ENCODE measurements around the gene TNFRSF1B.

The TNFRSF1B gene

DNA sequence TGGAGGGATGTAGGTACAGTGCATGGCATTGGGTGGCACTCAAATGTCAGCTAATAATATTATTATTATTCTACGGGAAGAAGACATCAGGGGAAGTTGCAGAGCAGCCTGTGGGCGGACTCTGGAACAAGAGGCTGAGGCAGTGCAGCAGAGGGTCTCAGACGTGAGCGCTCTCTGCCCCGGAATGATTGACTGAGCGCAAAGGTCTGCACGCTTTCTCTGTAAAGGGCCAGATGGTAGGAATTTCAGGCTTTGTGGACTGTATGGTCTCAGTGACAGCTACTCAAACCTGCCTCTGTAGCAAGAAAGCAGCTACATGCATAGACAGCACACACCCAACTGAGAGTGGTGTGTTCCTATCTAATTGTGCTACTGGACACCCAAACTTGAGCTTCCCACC lies 33.4 kb downstream of the TNFRSF1B start:
- H3K4me1 Mint-ChIP-seq (ENCODE audit: low read depth) = peaks cover 94% of the 10 kb centered on the region
- no peaks in the 10 kb centered on the region for H3K9me3 Mint-ChIP-seq
- H3K4me3 Mint-ChIP-seq = no peak overlapping the region
- peaks cover 61% of the 10 kb centered on the region for H3K36me3 Mint-ChIP-seq (ENCODE audit: low read depth)
- H3K27me3 Mint-ChIP-seq = no peaks in the 10 kb centered on the region
- no peak overlapping the region for H3K27ac Mint-ChIP-seq

GRCh38 chr1:12201352-12202189 lies 34.8 kb downstream of the TNFRSF1B start:
- H3K36me3 Mint-ChIP-seq (ENCODE audit: low read depth) = peaks cover 64% of the 10 kb centered on the region
- peaks cover 97% of the 10 kb centered on the region for H3K4me1 Mint-ChIP-seq (ENCODE audit: low read depth)
- peak overlapping the region; percentile 85 for H3K27ac Mint-ChIP-seq
- peak overlapping the region; percentile 58 for H3K4me3 Mint-ChIP-seq
- H3K27me3 Mint-ChIP-seq = no peaks in the 10 kb centered on the region
- H3K9me3 Mint-ChIP-seq = no peaks in the 10 kb centered on the region

DNA sequence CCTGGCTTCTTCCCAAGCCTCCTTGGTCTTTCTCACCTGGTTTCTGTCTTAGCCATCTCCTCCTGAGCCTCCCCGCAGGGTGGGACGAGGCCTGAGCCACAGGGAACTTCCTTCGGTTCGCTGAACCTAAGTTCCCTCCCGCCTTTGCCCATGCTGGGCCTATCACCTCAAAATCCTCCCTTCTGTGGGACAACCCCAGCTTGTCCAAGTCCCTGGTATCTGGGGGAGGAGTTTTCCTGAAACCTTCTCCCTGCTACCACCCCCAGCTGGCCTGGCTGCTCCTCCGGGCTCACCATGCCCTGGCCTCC lies 35.4 kb downstream of the TNFRSF1B start:
- Mint-ChIP-seq H3K27me3 (no peaks in the 10 kb centered on the region), H3K36me3 (ENCODE audit: low read depth) (peaks cover 64% of the 10 kb centered on the region), H3K9me3 (no peaks in the 10 kb centered on the region), H3K4me3 (peak overlapping the region; percentile 67), H3K4me1 (ENCODE audit: low read depth) (peaks cover 91% of the 10 kb centered on the region), H3K27ac (peak overlapping the region; percentile 92)

DNA sequence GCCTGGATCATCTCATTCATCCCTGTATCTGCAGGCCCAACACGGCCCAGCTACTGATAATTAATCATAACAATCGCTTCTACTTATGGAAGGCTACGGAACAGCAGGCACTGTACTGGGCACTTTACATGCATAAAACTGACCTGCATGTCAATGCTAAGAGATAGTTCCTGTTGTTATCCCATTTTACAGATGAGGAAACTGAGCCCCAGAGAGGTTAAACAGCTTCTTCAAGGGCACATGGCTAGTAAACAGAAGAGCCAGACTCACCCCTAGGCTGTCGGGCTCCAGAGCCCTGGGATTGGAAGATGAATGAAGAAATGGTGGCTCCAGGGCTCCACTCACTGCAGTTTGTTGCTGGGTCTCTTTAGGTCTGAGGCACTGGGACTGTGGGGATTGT lies 35.8 kb downstream of the TNFRSF1B start:
- H3K9me3 Mint-ChIP-seq = no peaks in the 10 kb centered on the region
- H3K4me3 Mint-ChIP-seq = peak overlapping the region; percentile 67
- H3K36me3 Mint-ChIP-seq (ENCODE audit: low read depth) = peaks cover 64% of the 10 kb centered on the region
- peak overlapping the region; percentile 92 for H3K27ac Mint-ChIP-seq
- H3K27me3 Mint-ChIP-seq = no peaks in the 10 kb centered on the region
- peaks cover 87% of the 10 kb centered on the region for H3K4me1 Mint-ChIP-seq (ENCODE audit: low read depth)

- Mint-ChIP-seq H3K4me3 (peak overlapping the region; percentile 57), H3K4me1 (ENCODE audit: low read depth) (peaks cover 87% of the 10 kb centered on the region), H3K9me3 (no peaks in the 10 kb centered on the region), H3K36me3 (ENCODE audit: low read depth) (peaks cover 66% of the 10 kb centered on the region), H3K27ac (peak overlapping the region; percentile 93), H3K27me3 (no peaks in the 10 kb centered on the region)
These were observed 36.6 kb downstream of the TNFRSF1B start for GRCh38 chr1:12203216-12204007.

GRCh38 chr1:12204140-12204539 lies 37.3 kb downstream of the TNFRSF1B start:
- H3K27ac Mint-ChIP-seq = peak overlapping the region; percentile 93
- no peaks in the 10 kb centered on the region for H3K27me3 Mint-ChIP-seq
- H3K9me3 Mint-ChIP-seq = no peaks in the 10 kb centered on the region
- peaks cover 72% of the 10 kb centered on the region for H3K36me3 Mint-ChIP-seq (ENCODE audit: low read depth)
- peaks cover 88% of the 10 kb centered on the region for H3K4me1 Mint-ChIP-seq (ENCODE audit: low read depth)
- peak overlapping the region; percentile 57 for H3K4me3 Mint-ChIP-seq

DNA sequence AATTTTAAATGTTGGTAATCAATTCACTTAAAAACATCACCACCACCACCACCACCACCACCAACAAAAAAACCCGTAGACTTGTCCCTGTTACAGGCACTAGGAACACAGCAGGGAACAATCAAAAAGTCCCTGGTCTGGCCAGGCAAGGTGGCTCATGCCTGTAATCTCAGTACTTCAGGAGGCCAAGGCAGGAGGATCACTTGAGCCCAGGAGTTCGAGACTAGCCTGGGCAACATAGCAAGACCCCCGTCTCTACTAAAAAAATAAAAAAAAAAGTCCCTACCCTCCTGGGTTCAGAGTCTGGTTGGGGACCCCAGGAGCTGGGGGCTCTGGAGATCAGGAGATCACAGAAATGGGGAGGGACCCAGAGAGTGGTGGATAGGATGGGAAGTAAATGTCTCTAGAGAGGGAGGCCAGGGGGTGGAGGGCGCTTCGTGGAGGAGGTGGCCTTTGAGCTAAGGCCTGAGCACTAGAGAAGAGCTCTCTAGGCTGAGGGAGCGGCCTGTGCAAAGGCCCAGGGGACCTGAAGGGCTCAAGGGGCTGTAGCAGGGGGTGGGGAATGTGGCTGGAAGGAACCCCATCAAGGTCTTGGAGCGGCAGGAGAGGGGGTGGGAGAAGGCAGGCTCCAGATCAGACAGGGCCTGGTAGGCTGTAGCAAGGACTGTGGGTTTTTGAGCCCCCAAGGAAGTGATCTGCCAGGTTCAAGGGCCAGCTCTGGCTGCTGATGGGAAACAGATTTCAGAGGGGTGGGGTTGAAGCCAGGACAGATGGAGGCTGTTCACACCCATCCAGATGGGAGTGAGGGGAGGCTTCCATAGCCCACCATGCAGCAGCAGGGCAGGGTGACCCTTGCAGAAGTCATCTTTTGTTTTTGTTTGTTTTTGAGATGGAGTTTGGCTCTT lies 38.2 kb downstream of the TNFRSF1B start:
- Mint-ChIP-seq H3K27me3 (no peaks in the 10 kb centered on the region), H3K4me3 (peak overlapping the region; percentile 10), H3K4me1 (ENCODE audit: low read depth) (peaks cover 88% of the 10 kb centered on the region), H3K36me3 (ENCODE audit: low read depth) (peaks cover 68% of the 10 kb centered on the region), H3K27ac (peak overlapping the region; percentile 93), H3K9me3 (no peaks in the 10 kb centered on the region)

DNA sequence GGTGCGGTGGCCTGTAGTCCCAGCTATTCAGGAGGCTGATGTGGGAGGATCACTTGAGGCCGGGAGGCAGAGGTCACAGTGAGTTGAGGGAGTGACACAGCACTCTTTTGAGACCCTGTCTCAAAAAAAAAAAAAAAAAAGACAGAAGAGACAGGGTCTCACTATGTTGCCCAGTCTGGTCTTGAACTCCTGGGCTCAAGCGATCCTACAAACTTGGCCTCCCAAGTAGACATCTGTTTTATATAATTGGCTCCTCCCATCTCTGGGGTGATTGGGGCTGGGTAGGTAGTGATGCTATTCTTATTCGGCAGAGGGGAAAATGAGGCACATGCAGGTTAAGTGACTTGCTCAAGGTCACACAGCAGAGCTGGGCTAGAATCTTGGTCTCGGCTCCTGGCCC lies 39.4 kb downstream of the TNFRSF1B start:
- Mint-ChIP-seq H3K9me3 (no peaks in the 10 kb centered on the region), H3K36me3 (ENCODE audit: low read depth) (peaks cover 60% of the 10 kb centered on the region), H3K27me3 (no peaks in the 10 kb centered on the region), H3K4me3 (no peak overlapping the region), H3K4me1 (ENCODE audit: low read depth) (peaks cover 85% of the 10 kb centered on the region), H3K27ac (peak overlapping the region; percentile 93)

- no peak overlapping the region for H3K4me3 Mint-ChIP-seq
- H3K27me3 Mint-ChIP-seq = no peaks in the 10 kb centered on the region
- H3K27ac Mint-ChIP-seq = peak overlapping the region; percentile 93
- peaks cover 54% of the 10 kb centered on the region for H3K36me3 Mint-ChIP-seq (ENCODE audit: low read depth)
- H3K4me1 Mint-ChIP-seq (ENCODE audit: low read depth) = peaks cover 81% of the 10 kb centered on the region
- no peaks in the 10 kb centered on the region for H3K9me3 Mint-ChIP-seq
These were observed 40.1 kb downstream of the TNFRSF1B start for GRCh38 chr1:12206792-12207424.

DNA sequence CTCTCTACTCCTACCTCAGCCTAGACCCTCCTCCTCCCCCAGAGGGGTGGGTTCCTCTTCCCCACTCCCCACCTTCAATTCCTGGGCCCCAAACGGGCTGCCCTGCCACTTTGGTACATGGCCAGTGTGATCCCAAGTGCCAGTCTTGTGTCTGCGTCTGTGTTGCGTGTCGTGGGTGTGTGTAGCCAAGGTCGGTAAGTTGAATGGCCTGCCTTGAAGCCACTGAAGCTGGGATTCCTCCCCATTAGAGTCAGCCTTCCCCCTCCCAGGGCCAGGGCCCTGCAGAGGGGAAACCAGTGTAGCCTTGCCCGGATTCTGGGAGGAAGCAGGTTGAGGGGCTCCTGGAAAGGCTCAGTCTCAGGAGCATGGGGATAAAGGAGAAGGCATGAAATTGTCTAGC lies 41.5 kb downstream of the TNFRSF1B start:
- Mint-ChIP-seq H3K4me1 (ENCODE audit: low read depth) (peaks cover 68% of the 10 kb centered on the region), H3K4me3 (no peak overlapping the region), H3K9me3 (no peaks in the 10 kb centered on the region), H3K36me3 (ENCODE audit: low read depth) (peaks cover 41% of the 10 kb centered on the region), H3K27me3 (no peaks in the 10 kb centered on the region), H3K27ac (peak overlapping the region; percentile 6)

GRCh38 chr1:12208764-12209494 lies 42.1 kb downstream of the TNFRSF1B start:
- H3K4me1 Mint-ChIP-seq (ENCODE audit: low read depth) = peaks cover 61% of the 10 kb centered on the region
- H3K9me3 Mint-ChIP-seq = no peaks in the 10 kb centered on the region
- no peak overlapping the region for H3K4me3 Mint-ChIP-seq
- no peaks in the 10 kb centered on the region for H3K27me3 Mint-ChIP-seq
- H3K36me3 Mint-ChIP-seq (ENCODE audit: low read depth) = peaks cover 35% of the 10 kb centered on the region
- peak overlapping the region; percentile 21 for H3K27ac Mint-ChIP-seq

GRCh38 chr1:12209495-12209832 lies 42.7 kb downstream of the TNFRSF1B start:
- H3K4me3 Mint-ChIP-seq = no peak overlapping the region
- H3K4me1 Mint-ChIP-seq (ENCODE audit: low read depth) = peaks cover 56% of the 10 kb centered on the region
- no peaks in the 10 kb centered on the region for H3K27me3 Mint-ChIP-seq
- H3K9me3 Mint-ChIP-seq = no peaks in the 10 kb centered on the region
- peaks cover 30% of the 10 kb centered on the region for H3K36me3 Mint-ChIP-seq (ENCODE audit: low read depth)
- H3K27ac Mint-ChIP-seq = peak overlapping the region; percentile 21

DNA sequence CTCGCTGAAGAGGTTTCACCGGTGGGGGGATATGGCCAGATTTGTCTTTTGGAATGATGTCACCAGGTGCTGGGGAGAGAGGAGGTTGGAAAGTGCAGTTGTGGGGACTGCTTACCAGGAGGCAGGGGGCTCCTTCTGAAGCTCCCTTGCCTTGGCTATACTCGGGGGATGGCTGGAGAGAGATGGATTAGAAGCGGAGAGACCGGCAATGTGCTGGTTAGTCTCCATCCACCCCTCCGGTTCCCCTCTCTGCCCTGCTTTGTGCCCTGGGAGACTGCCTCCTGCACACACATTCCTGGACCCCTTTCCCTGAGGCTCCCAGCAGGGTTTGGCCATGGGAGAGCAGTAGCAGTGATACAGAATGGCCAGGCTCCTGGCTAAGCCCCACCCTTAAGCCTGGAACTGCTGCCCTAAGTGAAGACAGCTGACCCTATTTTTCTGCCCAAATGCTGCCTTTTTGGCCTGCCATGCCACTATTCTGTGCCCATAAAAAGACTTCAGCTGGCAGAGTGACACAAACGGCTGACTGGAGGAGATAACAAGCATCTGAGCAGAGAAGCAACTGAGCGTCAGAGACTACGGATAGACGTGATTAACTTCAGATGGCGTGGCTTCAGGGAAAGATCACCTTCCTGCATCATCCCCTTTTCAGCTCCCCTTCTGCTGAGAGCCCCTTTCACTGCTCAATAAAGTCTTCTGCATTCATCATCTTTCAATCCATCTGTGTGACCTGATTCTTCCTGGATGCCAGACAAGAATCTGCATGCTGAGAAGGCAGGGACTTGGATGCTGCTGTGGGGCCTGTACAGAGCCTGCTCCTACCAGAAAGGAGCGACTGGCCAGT lies 48.5 kb downstream of the TNFRSF1B start:
- Mint-ChIP-seq H3K27ac (no peak overlapping the region), H3K4me1 (ENCODE audit: low read depth) (peaks cover 10% of the 10 kb centered on the region), H3K9me3 (no peaks in the 10 kb centered on the region), H3K4me3 (no peak overlapping the region), H3K27me3 (peaks cover under 1% of the 10 kb centered on the region), H3K36me3 (ENCODE audit: low read depth) (no peaks in the 10 kb centered on the region)
